Inferior parietal cortex (tissue), 1 donor: Measurements from ENCODE around the gene CDKN2AIPNL.
"Not testable (repeated sequence)": the region's sequence is repeated elsewhere in the genome, so short reads cannot be mapped to it uniquely, and the experiment has no call there.

Experiments
- DNase-seq: peaks from one replicate; pipeline ENCODE4 v3.0.0-alpha.2; 2016; ENCODE audit errors: extremely low spot score

CDKN2AIPNL gene

GRCh38 chr5:134398609-134399155 lies 13.0 kb downstream of the CDKN2AIPNL start:
- no peak for DNase-seq

DNA sequence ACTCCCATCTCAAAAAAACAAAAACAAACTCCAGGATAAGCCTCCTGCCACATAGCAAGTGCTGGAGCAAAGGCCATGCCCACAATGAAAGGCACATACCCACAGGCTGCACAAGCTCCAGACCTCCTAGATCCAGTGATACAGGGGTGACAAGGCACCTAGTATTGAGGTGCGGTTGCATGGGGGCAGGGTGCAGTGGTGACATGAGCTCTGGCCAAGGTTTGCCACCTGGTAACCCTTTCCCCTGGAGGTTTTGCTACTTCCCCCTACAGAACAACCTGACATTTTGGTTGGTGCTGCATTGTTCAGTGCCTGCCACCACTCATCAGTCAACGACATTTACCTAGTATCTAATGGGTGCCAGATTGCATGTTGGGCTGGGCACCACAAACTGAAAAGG lies 14.5 kb downstream of the CDKN2AIPNL start:
- no peak for DNase-seq

- no peak for DNase-seq
Observed at GRCh38 chr5:134396274-134396673, 15.4 kb downstream of the CDKN2AIPNL start.

- no peak for DNase-seq
Observed at GRCh38 chr5:134394932-134395331, 16.7 kb downstream of the CDKN2AIPNL start.

GRCh38 chr5:134392301-134392700 lies 19.4 kb downstream of the CDKN2AIPNL start:
- no peak for DNase-seq

GRCh38 chr5:134387443-134387842 lies 24.2 kb downstream of the CDKN2AIPNL start:
- no peak for DNase-seq

DNA sequence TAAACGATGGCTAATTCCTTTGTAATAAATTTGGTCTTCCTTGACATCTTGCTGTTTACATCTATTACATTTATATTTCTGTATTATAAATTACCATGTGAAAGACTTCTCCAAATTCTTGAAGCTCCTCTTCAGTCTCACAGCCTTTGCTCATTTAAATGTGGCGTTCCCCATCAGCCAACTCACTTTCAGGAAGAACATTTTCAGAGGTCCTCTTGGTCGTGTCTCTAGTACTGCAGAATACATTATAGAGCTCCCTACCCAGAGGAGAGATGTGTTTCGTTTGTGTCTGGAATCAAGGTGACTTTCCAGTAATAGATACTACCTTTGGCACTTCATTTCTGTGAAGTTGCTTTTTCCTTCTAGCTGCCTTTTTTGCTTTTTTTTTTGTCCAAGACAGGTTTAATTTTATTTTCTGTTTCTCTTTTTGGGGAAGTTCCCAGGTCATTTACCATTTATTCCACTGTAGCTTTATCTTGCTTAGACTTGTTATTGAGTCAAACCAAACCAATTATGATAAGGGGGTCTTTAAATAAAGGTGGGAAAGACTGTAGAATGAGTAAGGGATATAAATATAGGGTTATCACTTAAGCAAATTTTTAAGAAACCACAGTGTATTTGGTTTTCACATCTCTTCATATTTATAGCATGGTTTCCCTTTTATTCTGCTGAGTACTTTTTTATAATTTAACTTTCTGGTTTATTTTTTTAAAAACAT lies 27.5 kb downstream of the CDKN2AIPNL start:
- no peak for DNase-seq

DNA sequence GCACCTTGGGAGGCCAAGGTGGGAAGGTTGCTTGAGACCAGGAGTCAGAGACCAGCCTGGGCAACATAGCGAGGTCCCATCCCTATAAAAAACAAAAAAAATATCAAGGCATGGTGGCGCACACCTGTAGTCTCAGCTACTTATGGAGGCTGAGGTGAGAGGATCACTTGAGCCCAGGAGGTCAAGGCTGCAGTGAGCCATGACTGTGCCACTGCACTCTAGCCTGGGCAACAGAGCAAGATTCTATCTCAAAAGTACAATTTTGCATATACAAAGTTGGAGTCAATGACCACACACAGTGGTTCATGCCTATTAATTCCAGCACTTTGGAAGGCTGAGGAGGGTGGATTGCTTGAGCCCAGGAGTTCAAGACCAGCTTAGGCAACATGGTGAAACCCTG lies 29.5 kb downstream of the CDKN2AIPNL start:
- DNase-seq: not testable (repeated sequence)

DNA sequence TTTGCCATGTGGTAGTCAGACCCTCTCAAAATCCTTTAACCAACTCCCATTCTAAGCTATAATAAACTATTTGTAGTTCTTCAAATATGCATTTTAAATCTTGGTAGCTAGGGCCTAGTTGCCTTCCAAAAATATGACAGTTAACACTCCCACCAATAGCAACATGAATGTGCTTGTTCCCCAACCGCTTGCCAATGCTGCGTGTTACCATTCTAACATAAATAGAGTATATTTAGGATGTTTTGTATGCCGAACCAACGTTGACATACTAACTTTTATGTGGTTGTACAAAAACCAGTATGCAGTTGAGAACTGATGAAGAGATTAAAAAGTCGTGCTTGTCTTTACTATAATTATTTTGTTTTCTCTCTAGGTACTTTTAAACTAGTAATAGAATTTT lies 31.3 kb downstream of the CDKN2AIPNL start:
- no peak for DNase-seq

DNA sequence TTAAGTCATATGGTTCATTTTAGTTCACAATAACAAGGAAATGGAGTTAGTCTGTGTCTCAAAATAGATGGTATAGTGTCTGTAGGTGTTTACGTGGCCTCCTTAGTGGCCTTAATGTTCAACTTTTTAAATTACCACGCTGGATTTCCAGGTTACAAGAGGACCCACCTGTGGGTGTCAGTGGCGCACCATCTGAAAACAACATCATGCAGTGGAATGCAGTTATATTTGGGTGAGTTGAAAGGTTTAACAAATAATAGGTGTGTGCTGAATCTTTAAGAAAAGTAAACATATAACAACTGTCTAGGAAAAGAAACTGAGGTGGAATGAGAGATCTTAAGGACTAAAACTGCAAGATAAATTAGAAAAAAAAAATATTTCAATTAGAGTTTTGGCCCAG lies 37.4 kb downstream of the CDKN2AIPNL start:
- DNase-seq: no peak

- DNase-seq: not testable (repeated sequence)
Observed at GRCh38 chr5:134373633-134374032, 38.0 kb downstream of the CDKN2AIPNL start.

DNA sequence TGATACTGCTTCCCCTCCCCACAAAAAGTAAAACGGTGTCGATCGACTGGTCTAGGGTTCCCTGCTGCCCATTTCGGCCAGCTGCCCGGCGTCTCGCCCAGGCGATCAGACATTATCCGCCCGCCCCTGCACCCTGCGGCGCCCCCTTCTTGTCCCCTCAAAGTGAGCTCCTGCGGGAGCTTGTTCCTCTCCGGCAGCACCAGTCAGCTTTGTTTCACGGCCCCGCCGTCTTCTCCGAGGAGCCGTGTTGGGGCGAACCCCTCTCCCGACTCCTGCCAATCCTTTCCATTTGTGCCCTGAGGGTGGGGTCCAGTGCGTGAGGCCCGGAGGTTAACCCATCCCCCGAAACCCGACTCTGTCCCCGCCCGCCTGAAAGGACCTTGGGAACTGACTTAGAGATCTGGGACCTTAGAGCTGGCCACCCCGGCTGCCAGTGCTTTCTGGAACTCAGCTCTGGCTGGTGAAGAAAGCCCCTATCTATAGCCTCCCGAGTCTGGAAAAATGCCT lies 39.8 kb downstream of the CDKN2AIPNL start:
- peak; percentile 20 for DNase-seq

GRCh38 chr5:134370871-134371833 lies 40.5 kb downstream of the CDKN2AIPNL start, which contains the start of gene UBE2B:
Gene UBE2B, plus strand, starts transcription at chr5:134371569. Its CDS starts 27 bp downstream, at chr5:134371596.
- DNase-seq: peak; percentile 99

- DNase-seq: no peak
Observed at GRCh38 chr5:134370311-134370870, 41.3 kb downstream of the CDKN2AIPNL start.

DNA sequence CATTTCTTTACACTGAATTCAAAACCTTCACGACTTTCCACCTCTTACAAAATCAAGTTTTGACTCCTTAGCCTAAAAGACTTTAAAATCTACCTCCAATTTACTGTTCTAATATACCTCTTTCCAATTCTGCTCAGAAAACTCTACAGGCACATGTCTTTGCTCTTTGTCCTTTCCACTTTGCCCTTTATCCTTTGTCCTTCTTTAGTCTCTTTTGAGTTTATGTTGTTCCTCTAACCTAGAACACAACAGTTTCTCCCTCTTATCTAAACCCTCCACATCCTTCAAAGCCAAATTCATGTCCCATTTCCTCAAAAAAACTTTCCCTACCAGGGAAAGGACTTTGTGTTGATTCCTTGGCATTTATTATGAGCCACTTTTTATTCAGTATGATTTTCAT lies 46.1 kb downstream of the CDKN2AIPNL start:
- no peak for DNase-seq

GRCh38 chr5:134355681-134356080 lies 56.0 kb downstream of the CDKN2AIPNL start:
- DNase-seq: no peak
